Astrocyte (in vitro differentiated cells and primary cell): ENCODE measurements around the gene BRINP1. TPM values are rescaled to one million over a fixed set of nuclear protein-coding genes. Genes with fewer than 3 reads are reported as not detected.

ENCODE experiments used
- DNase-seq: peaks from one replicate; pipeline ENCODE4 v3.0.0-alpha.2; 2010; ENCODE audit warnings: low read depth
- FAIRE-seq: peaks from 2 replicates; lab custom pipeline; 2011; peaks lifted over from hg19 to GRCh38; lab: Jason Lieb, UNC
- H2AFZ ChIP-seq: 2 replicates; pipeline ENCODE4 v1.6.0; 2012; ENCODE audit warnings: low read depth, low read length, inconsistent platforms
- H3K27ac ChIP-seq: 2 replicates; pipeline ENCODE4 v1.5.1; 2011; ENCODE audit warnings: low read depth, low read length, inconsistent platforms
- H3K27me3 ChIP-seq: 2 replicates; pipeline ENCODE4 v1.6.0; 2011; ENCODE audit warnings: low read length, inconsistent platforms; ENCODE audit not compliant: insufficient read depth
- H3K36me3 ChIP-seq: 2 replicates; pipeline ENCODE4 v1.5.1; 2011; ENCODE audit warnings: low read length, inconsistent platforms; ENCODE audit not compliant: insufficient read depth
- H3K4me1 ChIP-seq: 2 replicates; pipeline ENCODE4 v1.5.1; 2011; ENCODE audit warnings: low read length, inconsistent platforms; ENCODE audit not compliant: insufficient read depth
- H3K4me2 ChIP-seq: 2 replicates; pipeline ENCODE4 v1.6.0; 2012; ENCODE audit warnings: low read length, inconsistent platforms
- H3K4me3 ChIP-seq: 2 replicates; pipeline ENCODE4 v1.5.1; 2011; ENCODE audit warnings: low read depth, mild to moderate bottlenecking, low read length, inconsistent platforms; ENCODE audit not compliant: insufficient read depth
- H3K79me2 ChIP-seq: 2 replicates; pipeline ENCODE4 v1.6.0; 2012; ENCODE audit warnings: mild to moderate bottlenecking, low read length, inconsistent platforms; ENCODE audit not compliant: insufficient read depth
- H3K9ac ChIP-seq: 2 replicates; pipeline ENCODE4 v1.6.0; 2012; ENCODE audit warnings: mild to moderate bottlenecking, low read length, inconsistent platforms
- H3K9me3 ChIP-seq: 2 replicates; pipeline ENCODE4 v1.5.1; 2012; ENCODE audit warnings: low read depth, mild to moderate bottlenecking, low read length, inconsistent platforms; ENCODE audit not compliant: insufficient read depth
- H4K20me1 ChIP-seq: 2 replicates; pipeline ENCODE4 v1.6.0; 2012; ENCODE audit warnings: low read length, inconsistent platforms; ENCODE audit not compliant: insufficient read depth
- H3K27ac Mint-ChIP-seq: one replicate; pipeline ENCODE4 v1.8.0; 2021; ENCODE audit warnings: mild to moderate bottlenecking, mixed read lengths; ENCODE audit not compliant: unreplicated experiment
- H3K27me3 Mint-ChIP-seq: one replicate; pipeline ENCODE4 v1.8.0; 2021; ENCODE audit warnings: low read depth, mixed read lengths; ENCODE audit not compliant: unreplicated experiment
- H3K36me3 Mint-ChIP-seq: one replicate; pipeline ENCODE4 v1.8.0; 2021; ENCODE audit warnings: low read depth, mixed read lengths; ENCODE audit not compliant: unreplicated experiment
- H3K4me1 Mint-ChIP-seq: one replicate; pipeline ENCODE4 v1.8.0; 2021; ENCODE audit warnings: low read depth, mixed read lengths; ENCODE audit not compliant: unreplicated experiment
- H3K4me3 Mint-ChIP-seq: one replicate; pipeline ENCODE4 v1.8.0; 2021; ENCODE audit warnings: mild to moderate bottlenecking, moderate library complexity, mixed read lengths; ENCODE audit not compliant: unreplicated experiment
- H3K9me3 Mint-ChIP-seq: one replicate; pipeline ENCODE4 v1.8.0; 2021; ENCODE audit warnings: mild to moderate bottlenecking, mixed read lengths; ENCODE audit not compliant: unreplicated experiment
- EZH2 ChIP-seq: IDR thresholded peaks from 2 replicates; pipeline ENCODE4 v1.6.1; 2012; ENCODE audit warnings: mild to moderate bottlenecking, low read length, inconsistent platforms; ENCODE audit not compliant: insufficient read depth
- total RNA-seq: library from RNA; stranded (reverse); gene quantifications from 2 replicates; pipeline ENCODE4 v1.2.1, GENCODE V29; 2021
- TF ChIP-seq, protein P1 (sequence below): IDR thresholded peaks from 2 replicates; pipeline ENCODE4 v1.5.1; 2011; ENCODE audit warnings: low read depth, mild to moderate bottlenecking, inconsistent platforms, low read length, moderate library complexity; ENCODE audit not compliant: insufficient read depth

BRINP1 gene
- total RNA-seq, 1 donor from 2014 or later = 2.2 TPM

DNA sequence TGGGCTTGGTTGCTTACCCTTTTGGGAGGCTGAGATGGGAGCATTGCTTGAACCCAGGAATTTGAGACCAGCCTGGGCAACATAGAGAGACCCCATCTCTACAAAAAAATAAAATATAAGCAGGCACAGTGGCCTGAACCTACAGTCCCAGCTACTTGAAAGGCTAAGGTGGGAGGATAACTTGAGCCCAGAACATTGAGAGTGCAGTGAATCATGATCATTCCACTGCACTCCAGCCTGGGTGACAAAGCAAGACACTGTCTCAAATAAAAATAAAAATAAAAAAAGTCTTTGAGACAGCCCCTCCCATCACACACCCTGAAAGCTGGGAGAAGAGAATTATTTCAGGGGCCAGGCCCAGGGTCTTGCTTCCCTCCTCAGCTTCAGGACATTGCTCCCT, 251.8 kb downstream of the BRINP1 start:
- TF ChIP-seq EZH2 = no peak
- TF ChIP-seq, protein P1, sequence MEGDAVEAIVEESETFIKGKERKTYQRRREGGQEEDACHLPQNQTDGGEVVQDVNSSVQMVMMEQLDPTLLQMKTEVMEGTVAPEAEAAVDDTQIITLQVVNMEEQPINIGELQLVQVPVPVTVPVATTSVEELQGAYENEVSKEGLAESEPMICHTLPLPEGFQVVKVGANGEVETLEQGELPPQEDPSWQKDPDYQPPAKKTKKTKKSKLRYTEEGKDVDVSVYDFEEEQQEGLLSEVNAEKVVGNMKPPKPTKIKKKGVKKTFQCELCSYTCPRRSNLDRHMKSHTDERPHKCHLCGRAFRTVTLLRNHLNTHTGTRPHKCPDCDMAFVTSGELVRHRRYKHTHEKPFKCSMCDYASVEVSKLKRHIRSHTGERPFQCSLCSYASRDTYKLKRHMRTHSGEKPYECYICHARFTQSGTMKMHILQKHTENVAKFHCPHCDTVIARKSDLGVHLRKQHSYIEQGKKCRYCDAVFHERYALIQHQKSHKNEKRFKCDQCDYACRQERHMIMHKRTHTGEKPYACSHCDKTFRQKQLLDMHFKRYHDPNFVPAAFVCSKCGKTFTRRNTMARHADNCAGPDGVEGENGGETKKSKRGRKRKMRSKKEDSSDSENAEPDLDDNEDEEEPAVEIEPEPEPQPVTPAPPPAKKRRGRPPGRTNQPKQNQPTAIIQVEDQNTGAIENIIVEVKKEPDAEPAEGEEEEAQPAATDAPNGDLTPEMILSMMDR = no peak

More for the DNA sequence above, 251.8 kb downstream of the BRINP1 start:
- no peak overlapping the region for H3K4me2 ChIP-seq
- no peaks in the 10 kb centered on the region for H4K20me1 ChIP-seq
- no peak overlapping the region for H2AFZ ChIP-seq
- no peak overlapping the region for H3K9ac ChIP-seq
- no peaks in the 10 kb centered on the region for H3K36me3 ChIP-seq
- FAIRE-seq (no peak), DNase-seq (no peak)
- Mint-ChIP-seq H3K4me3 (no peak overlapping the region), H3K27me3 (no peaks in the 10 kb centered on the region), H3K4me1 (no peaks in the 10 kb centered on the region), H3K27ac (no peak overlapping the region), H3K9me3 (no peaks in the 10 kb centered on the region), H3K36me3 (no peaks in the 10 kb centered on the region)
- H3K4me1 ChIP-seq = no peaks in the 10 kb centered on the region
- no peak overlapping the region for H3K27ac ChIP-seq
- no peaks in the 10 kb centered on the region for H3K79me2 ChIP-seq
- H3K27me3 ChIP-seq = no peaks in the 10 kb centered on the region
- H3K4me3 ChIP-seq = no peak overlapping the region
- H3K9me3 ChIP-seq = no peaks in the 10 kb centered on the region
